Gastrocnemius medialis (tissue), 4 donors: ENCODE data around the gene LITAF. TPM values are rescaled to one million over a fixed set of nuclear protein-coding genes. Genes with fewer than 3 reads are reported as not detected.

Source experiments
- ATAC-seq, 2 donors: fragments of 150-250 bp; one replicate each; pipeline ENCODE4 v1.9.1; 2016
- DNase-seq, 2 donors: peaks; one replicate each; pipeline ENCODE4 v3.0.0-alpha.2; 2019
- H3K27ac ChIP-seq, 4 donors: fragments of 200-600 bp; sonication (generic); 1 replicate in 1 of 4; 2 replicates in 3 of 4; pipeline ENCODE4 v1.5.1; 2016 to 2018; ENCODE audit warnings: mild to moderate bottlenecking in 2 of 4, moderate library complexity in 1 of 4
- H3K27me3 ChIP-seq, 3 donors: fragments of 200-600 bp; sonication (generic) in 2 of 3; 1 replicate in 1 of 3; 2 replicates in 2 of 3; pipeline versions ENCODE4 v1.5.1 to v1.6.0; 2016 to 2019; ENCODE audit warnings: mild to moderate bottlenecking in 1 of 3, moderate library complexity in 1 of 3
- H3K36me3 ChIP-seq, 2 donors: fragments of 200-600 bp; sonication (generic) in 1 of 2; one replicate each; pipeline ENCODE4 v1.5.1; 2017 to 2018
- H3K4me1 ChIP-seq, 2 donors: fragments of 200-600 bp; sonication (generic) in 1 of 2; one replicate each; pipeline ENCODE4 v1.5.1; 2016 to 2017; ENCODE audit warnings: mild to moderate bottlenecking in 2 of 2
- H3K4me3 ChIP-seq, 4 donors: fragments of 200-600 bp; sonication (generic) in 3 of 4; 1 replicate in 1 of 4; 2 replicates in 3 of 4; pipeline ENCODE4 v1.5.1; 2016 to 2019; ENCODE audit warnings: mild to moderate bottlenecking in 2 of 4
- H3K9me3 ChIP-seq, 3 donors: fragments of 200-600 bp; sonication (generic) in 2 of 3; 1 replicate in 1 of 3; 2 replicates in 2 of 3; pipeline ENCODE4 v1.5.1; 2016 to 2019
- POLR2A ChIP-seq, 2 donors: fragments of 450-650 bp; IDR thresholded peaks; one replicate each; pipeline ENCODE4 v1.6.1; 2017; ENCODE audit warnings: antibody characterized with exemption in 2 of 2, mild to moderate bottlenecking in 2 of 2, moderate library complexity in 2 of 2
- in situ Hi-C, 4 donors: fragments of 200-750 bp; cut with MboI; loops; one replicate each; pipeline versions ENCODE4 v1.15.0 to v1.8.0; 2017; ENCODE audit warnings: low sequenced_read_pairs in 4 of 4
- intact Hi-C: fragments of 100-400 bp; cut with DNase I; formaldehyde crosslinking; loops from one replicate; pipeline ENCODE4 v1.15.1; 2023; ENCODE audit warnings: low total_unique reads
- total RNA-seq, 4 donors: library from RNA; depleted of rRNA; stranded (reverse); fragments of >200 nt; gene quantifications; one replicate each; pipeline versions ENCODE4 v1.1.0 to v1.2.3, GENCODE V29; 2016
- TF ChIP-seq, protein P1 (sequence below), 5 experiments: fragments of 450-650 bp in 3 of 5; fragments of 200-600 bp in 2 of 5; sonication (generic) in 2 of 5; IDR thresholded peaks in 4 of 5; conservative IDR thresholded peaks in 1 of 5; 1 replicate in 4 of 5; 2 replicates in 1 of 5; pipeline ENCODE4 v1.5.1; 2016 to 2019; ENCODE audit warnings: antibody characterized with exemption in 5 of 5, mild to moderate bottlenecking in 3 of 5, moderate library complexity in 3 of 5

LITAF gene
- total RNA-seq, 4 donors from 2014 or later, result 11.2 to 30.1 (median 19.4) TPM

DNA sequence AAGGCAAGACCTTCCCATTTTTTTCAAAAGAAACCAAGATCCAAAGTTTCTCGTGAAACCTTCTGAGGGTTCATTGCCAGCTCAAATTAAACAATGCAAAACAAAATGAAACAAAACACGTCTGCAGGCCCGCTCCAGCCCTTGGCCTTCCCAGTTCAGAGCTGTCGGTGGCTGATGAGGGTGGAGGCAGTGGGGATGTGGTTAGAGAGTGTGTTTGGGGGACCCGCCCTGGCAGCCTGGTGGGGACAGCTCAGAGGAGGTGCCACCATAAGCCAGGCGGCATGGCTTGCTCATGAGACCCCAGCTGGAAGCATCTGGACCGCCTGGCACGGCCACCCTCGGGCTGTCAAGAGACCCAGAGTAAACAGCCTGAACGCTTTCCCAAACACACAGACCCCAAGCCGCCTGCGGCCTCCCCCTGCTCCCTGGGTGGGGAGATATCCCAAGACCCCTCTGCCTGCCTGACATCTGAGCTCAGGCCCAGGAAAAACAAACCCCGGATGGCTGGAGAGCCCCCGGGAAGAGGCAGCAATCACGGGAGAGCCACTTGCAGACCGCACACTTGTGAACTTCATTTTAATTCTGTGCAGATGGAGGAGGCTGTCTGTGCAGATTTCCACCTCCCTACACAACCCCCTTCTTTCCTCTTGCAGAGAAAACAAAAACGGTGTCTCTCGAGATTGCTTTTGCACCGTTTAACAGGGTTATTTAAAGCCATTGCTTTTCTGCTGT lies 35.4 kb upstream of the LITAF start:
- H3K27ac ChIP-seq, result peak overlapping the region in 1 of 4 donors; percentile 34
- ATAC-seq (no peak), DNase-seq (no peak)
- TF ChIP-seq, protein P1, sequence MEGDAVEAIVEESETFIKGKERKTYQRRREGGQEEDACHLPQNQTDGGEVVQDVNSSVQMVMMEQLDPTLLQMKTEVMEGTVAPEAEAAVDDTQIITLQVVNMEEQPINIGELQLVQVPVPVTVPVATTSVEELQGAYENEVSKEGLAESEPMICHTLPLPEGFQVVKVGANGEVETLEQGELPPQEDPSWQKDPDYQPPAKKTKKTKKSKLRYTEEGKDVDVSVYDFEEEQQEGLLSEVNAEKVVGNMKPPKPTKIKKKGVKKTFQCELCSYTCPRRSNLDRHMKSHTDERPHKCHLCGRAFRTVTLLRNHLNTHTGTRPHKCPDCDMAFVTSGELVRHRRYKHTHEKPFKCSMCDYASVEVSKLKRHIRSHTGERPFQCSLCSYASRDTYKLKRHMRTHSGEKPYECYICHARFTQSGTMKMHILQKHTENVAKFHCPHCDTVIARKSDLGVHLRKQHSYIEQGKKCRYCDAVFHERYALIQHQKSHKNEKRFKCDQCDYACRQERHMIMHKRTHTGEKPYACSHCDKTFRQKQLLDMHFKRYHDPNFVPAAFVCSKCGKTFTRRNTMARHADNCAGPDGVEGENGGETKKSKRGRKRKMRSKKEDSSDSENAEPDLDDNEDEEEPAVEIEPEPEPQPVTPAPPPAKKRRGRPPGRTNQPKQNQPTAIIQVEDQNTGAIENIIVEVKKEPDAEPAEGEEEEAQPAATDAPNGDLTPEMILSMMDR (IDR thresholded peaks at IDR 0.05 in 4 of 5, conservative IDR thresholded peaks at IDR 0.05 in 1 of 5), result no peak
- no peak for TF ChIP-seq POLR2A (IDR thresholded peaks at IDR 0.05)
- H3K4me1 ChIP-seq, result peaks cover 0 to 3% of the 10 kb centered on the region in 2 donors
- H3K4me3 ChIP-seq, result no peak overlapping the region
- H3K36me3 ChIP-seq, result no peaks in the 10 kb centered on the region
- intact Hi-C loops, result no loop called here
- no peaks in the 10 kb centered on the region for H3K27me3 ChIP-seq
- no peaks in the 10 kb centered on the region for H3K9me3 ChIP-seq
- in situ Hi-C loops, result no loop called here

- H3K4me3 ChIP-seq, result no peak overlapping the region
- no peak overlapping the region for H3K27ac ChIP-seq
- ATAC-seq, result no peak
- H3K27me3 ChIP-seq, result no peaks in the 10 kb centered on the region
- no peaks in the 10 kb centered on the region for H3K36me3 ChIP-seq
- intact Hi-C loops, result no loop called here
- no peak for DNase-seq
- TF ChIP-seq, protein P1 (IDR thresholded peaks at IDR 0.05 in 4 of 5, conservative IDR thresholded peaks at IDR 0.05 in 1 of 5), result no peak
- no peak for TF ChIP-seq POLR2A (IDR thresholded peaks at IDR 0.05)
- in situ Hi-C loops, result no loop called here
- H3K9me3 ChIP-seq, result no peaks in the 10 kb centered on the region
- peaks cover 0 to 3% of the 10 kb centered on the region in 2 donors for H3K4me1 ChIP-seq
Measured at GRCh38 chr16:11621539-11621919, 34.8 kb upstream of the LITAF start.

GRCh38 chr16:11620243-11621003 lies 33.7 kb upstream of the LITAF start:
- in situ Hi-C loops (no loop called here), intact Hi-C loops (no loop called here)
- DNase-seq, result no peak
- H3K36me3 ChIP-seq, result no peaks in the 10 kb centered on the region
- no peak for ATAC-seq
- no peak overlapping the region for H3K4me3 ChIP-seq
- no peak for TF ChIP-seq POLR2A (IDR thresholded peaks at IDR 0.05)
- TF ChIP-seq, protein P1 (IDR thresholded peaks at IDR 0.05 in 4 of 5, conservative IDR thresholded peaks at IDR 0.05 in 1 of 5), result no peak
- H3K27me3 ChIP-seq, result no peaks in the 10 kb centered on the region
- no peaks in the 10 kb centered on the region for H3K9me3 ChIP-seq
- no peak overlapping the region for H3K27ac ChIP-seq
- H3K4me1 ChIP-seq, result peaks cover 0 to 3% of the 10 kb centered on the region in 2 donors

- TF ChIP-seq, protein P1 (IDR thresholded peaks at IDR 0.05 in 4 of 5, conservative IDR thresholded peaks at IDR 0.05 in 1 of 5), result no peak
- TF ChIP-seq POLR2A (IDR thresholded peaks at IDR 0.05), result no peak
- H3K4me1 ChIP-seq, result peaks cover 0 to 3% of the 10 kb centered on the region in 2 donors
- H3K27ac ChIP-seq, result no peak overlapping the region
- peak in 1 of 2 donors; percentile 52 for ATAC-seq
- no peaks in the 10 kb centered on the region for H3K9me3 ChIP-seq
- in situ Hi-C loops (no loop called here), intact Hi-C loops (no loop called here)
- DNase-seq, result peak in 1 of 2 donors; percentile 48
- no peak overlapping the region for H3K4me3 ChIP-seq
- H3K27me3 ChIP-seq, result no peaks in the 10 kb centered on the region
- H3K36me3 ChIP-seq, result no peaks in the 10 kb centered on the region
Measured at GRCh38 chr16:11619327-11619851, 32.7 kb upstream of the LITAF start.
